GM18508 (cell line): ENCODE data around the gene PIK3R1.
A peak's percentile ranks its signal among the peaks of the same experiment; 100 is the strongest.
"Not testable (repeated sequence)": the region's sequence is repeated elsewhere in the genome, so short reads cannot be mapped to it uniquely, and the experiment has no call there.

Experiments used
- ATAC-seq: cut with Tn5 transposase; IDR thresholded peaks from one replicate; pipeline ENCODE4 v1.9.1; 2021; ENCODE audit warnings: moderate number of reproducible peaks; ENCODE audit not compliant: insufficient read depth, unreplicated experiment

Gene PIK3R1

DNA sequence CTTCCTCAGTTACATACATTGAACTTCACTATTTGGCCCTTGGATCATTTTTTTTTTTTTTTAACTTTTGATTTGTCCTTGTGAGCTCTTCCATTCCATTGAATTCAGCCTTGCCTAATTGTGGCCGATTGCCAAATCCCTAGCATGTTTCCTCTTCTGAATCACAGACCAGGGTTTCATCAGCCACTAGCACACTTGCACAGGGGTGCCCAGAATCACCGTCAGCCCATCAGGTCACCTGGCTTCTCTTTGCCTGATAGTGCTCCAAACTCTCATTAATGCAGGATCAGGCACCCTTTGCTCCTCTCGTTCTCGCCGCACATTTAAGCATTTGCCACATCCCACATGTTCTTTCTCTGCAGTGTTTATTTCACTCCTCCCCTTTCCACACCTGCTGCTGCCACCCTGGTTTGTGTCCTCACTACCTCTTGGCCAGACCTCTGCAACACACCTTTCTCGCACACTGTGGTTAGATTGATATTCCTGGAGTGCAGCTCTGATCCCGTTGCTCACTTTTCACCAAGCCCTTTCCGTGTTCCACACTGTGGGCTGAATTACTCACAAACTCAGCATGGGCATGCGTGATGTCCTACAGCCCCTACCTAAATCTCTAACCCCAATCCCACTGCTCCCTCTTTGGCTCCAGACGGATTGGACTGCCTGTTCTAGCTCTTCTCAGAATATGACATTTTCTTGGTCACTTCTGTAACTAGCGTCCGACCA lies 9.8 kb downstream of the PIK3R1 start:
- no peak for ATAC-seq

- ATAC-seq: no peak
Observed at GRCh38 chr5:68225911-68226545, 10.5 kb downstream of the PIK3R1 start.

DNA sequence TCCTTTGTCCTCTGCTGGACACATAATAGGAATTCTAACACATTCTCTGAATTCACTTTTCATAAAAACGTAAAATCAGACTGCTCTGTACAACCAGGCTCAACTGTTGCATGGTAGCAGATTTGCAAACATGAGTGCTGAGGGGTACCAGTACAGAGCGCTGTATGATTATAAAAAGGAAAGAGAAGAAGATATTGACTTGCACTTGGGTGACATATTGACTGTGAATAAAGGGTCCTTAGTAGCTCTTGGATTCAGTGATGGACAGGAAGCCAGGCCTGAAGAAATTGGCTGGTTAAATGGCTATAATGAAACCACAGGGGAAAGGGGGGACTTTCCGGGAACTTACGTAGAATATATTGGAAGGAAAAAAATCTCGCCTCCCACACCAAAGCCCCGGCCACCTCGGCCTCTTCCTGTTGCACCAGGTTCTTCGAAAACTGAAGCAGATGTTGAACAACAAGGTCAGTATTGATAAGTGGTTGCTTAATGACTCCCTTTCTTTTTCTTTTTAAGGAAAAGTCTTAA lies 11.1 kb downstream of the PIK3R1 start:
- ATAC-seq: no peak

- ATAC-seq: no peak
Observed at GRCh38 chr5:68227532-68228160, 12.1 kb downstream of the PIK3R1 start.

- ATAC-seq: no peak
Observed at GRCh38 chr5:68229416-68229815, 13.9 kb downstream of the PIK3R1 start.

DNA sequence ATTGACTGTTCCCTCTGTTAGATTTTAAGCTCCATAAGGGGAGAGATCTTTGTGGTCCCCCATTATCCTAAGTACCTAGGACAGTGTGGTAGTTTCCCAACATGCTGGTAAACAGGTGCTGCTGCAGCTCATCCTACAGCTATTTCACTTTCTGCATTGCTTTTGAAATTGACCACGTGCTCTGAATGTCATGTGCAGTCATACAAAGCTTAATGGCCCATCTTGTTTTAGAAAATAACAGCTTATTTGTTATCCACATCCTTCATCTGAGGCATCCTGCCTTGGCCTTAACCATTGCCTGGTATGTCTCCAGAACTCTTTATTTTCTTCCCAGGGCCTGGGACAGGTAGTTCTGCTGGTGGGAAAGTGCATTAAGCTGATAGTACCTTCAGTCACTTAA lies 14.7 kb downstream of the PIK3R1 start:
- ATAC-seq: no peak

DNA sequence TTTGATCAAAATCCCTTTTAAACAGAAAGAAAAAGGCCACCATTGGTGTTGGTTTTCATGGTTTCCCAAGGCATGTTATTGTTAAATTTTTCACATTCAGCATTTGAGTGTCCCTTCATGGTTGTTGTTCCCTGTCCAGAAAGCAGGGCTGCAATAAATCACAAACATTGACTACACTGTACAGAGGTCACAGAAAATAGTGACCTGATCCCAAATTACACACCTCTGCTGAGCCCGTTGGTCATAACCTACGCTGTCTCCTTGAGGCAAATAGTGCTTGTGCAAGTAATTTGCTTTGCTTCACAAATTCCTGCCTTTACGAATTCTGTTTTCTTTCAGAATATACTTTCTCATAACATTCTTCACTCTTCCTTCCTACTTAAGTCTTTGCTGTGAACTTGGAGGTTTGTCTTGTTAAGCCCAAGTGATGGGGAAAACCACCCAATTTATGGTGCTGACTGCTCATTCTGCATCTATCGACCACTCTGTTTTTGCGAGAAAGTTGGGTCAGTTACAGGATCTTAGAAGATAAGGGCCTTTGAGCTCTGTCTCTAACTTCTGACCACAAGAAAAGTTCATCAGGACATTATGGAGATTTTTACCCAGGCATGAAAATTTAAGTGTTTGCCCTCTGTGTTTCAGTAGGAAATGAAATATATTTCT lies 16.0 kb downstream of the PIK3R1 start:
- no peak for ATAC-seq

DNA sequence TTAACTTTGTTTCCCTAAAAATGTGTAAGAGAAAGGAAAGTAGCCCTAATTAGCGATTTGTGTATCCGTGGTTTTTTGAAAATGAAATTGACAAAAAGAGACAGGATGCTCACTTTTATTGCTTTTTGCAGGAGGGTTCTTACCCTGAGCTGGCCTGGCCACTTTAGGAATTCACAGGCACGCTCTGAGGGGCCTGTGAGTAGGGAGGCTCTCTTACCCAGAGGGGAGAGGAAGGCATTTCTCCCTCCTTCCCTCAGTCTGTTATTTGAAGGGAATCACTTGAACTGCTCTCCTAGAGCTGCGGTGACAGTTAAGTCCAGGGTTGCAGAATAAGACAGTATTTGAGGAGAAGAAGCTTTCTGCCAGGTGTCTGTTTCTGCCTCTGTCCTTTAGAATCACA lies 16.7 kb downstream of the PIK3R1 start:
- no peak for ATAC-seq

- ATAC-seq: no peak
Observed at GRCh38 chr5:68233075-68233474, 17.5 kb downstream of the PIK3R1 start.

GRCh38 chr5:68235229-68235628 lies 19.7 kb downstream of the PIK3R1 start:
- ATAC-seq: not testable (repeated sequence)

- no peak for ATAC-seq
Observed at GRCh38 chr5:68237715-68238114, 22.2 kb downstream of the PIK3R1 start.

DNA sequence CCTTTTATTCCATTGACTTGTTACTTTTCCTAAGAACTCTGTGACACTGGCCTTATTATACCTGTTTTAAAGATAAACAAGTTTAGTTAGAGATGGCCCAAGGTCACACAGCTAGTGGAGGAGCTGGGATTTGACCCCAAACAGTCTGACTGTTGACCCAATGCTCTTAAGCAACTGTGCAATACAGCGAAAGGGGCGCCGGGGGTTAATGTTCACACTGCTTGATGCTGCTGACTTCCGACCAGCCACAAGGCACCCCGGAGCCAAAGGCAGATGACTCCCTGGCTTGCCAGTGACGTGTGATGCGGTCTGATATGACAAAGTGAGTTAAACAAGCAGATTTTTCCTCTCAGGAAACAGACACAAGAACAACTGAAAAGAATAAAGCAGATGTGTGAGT lies 23.9 kb downstream of the PIK3R1 start:
- ATAC-seq: peak; percentile 78

DNA sequence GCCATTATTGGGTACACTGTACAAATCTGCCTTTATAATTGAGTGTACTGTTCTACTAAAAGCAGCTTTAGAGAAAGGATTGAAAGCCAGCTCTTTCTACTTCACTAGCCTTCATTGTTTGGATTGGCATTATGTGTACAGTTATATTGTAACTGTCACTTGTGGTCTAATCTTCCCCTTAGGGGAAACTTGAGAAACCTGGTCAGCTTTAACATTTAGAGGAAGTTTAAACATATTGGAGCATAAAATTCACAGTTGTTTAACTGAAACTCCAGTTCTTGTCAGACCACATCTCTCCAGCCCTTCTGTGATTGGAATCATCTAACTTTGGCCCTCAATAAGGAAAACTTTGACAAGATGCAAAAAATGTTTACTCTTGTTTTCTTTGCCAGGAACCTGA lies 24.6 kb downstream of the PIK3R1 start:
- ATAC-seq: peak; percentile 41

- no peak for ATAC-seq
Observed at GRCh38 chr5:68240771-68241170, 25.2 kb downstream of the PIK3R1 start.

GRCh38 chr5:68242743-68243142 lies 27.2 kb downstream of the PIK3R1 start:
- no peak for ATAC-seq

DNA sequence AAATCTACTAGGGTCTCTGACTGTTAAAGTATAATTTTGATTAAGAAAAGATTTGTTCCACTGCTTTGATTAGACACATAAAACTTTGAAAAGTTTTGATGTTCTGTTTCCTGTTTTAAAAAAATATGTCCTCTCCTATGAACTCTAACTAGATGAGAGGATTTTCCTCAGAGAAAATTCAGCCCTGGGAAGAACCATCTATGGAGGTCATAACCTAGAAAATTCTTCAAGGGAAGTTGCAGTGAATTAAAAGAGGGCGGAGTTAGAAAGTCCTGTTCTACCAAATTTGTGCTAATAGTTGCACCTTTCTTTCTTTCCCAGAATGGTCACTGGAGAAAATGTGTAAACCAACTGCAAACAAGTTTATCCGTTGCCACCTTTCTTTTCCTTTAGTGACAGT lies 27.7 kb downstream of the PIK3R1 start:
- ATAC-seq: no peak

DNA sequence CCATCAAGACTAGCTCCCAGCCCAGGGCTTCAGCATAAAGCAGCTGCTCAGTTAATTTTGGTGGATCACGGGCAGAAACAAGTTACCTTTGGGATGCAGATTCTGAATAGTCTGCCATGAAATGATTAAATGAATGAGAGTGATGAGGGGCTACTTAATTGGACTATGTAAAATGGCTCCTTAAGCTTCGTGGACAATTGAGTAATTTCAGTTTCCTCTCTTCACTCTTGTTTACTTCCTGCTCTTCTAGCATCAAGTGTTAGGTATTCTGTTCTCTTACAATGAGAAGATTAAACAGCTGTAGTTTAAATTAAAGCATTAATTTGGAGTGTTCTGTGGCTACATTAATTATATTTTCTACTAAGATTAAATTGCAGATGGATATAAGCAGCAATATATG lies 28.1 kb downstream of the PIK3R1 start:
- ATAC-seq: no peak

GRCh38 chr5:68245319-68245718 lies 29.8 kb downstream of the PIK3R1 start:
- no peak for ATAC-seq

GRCh38 chr5:68246802-68247201 lies 31.2 kb downstream of the PIK3R1 start:
- no peak for ATAC-seq

GRCh38 chr5:68247627-68248026 lies 32.1 kb downstream of the PIK3R1 start:
- no peak for ATAC-seq

DNA sequence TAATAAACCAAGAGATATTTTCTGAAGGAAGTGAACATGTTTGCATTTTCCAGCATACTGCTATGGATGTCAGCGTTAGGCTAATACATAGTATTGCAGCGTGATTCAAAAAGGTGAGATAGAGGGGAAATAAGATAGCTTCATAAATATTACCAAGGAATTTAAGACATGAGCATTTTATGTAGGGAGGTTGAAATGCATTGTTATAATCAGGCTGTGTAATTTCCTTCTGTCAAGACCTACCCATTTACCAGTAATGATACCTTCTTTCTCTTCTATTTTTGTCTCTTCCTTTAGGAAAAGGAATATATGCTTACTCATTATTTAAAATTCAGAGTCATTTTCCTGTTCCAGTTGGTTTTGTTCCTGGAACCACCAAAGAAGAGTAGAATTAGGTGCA lies 33.3 kb downstream of the PIK3R1 start:
- ATAC-seq: no peak
